Astrocyte (in vitro differentiated cells and primary cell): Measurements from ENCODE around the gene MKNK1. TPM values are rescaled to one million over a fixed set of nuclear protein-coding genes. Genes with fewer than 3 reads are reported as not detected.

Experiments
- DNase-seq: peaks from one replicate; pipeline ENCODE4 v3.0.0-alpha.2; 2010; ENCODE audit warnings: low read depth
- FAIRE-seq: peaks from 2 replicates; lab custom pipeline; 2011; peaks lifted over from hg19 to GRCh38; lab: Jason Lieb, UNC
- H2AFZ ChIP-seq: 2 replicates; pipeline ENCODE4 v1.6.0; 2012; ENCODE audit warnings: low read depth, low read length, inconsistent platforms
- H3K27ac ChIP-seq: 2 replicates; pipeline ENCODE4 v1.5.1; 2011; ENCODE audit warnings: low read depth, low read length, inconsistent platforms
- H3K27me3 ChIP-seq: 2 replicates; pipeline ENCODE4 v1.6.0; 2011; ENCODE audit warnings: low read length, inconsistent platforms; ENCODE audit not compliant: insufficient read depth
- H3K36me3 ChIP-seq: 2 replicates; pipeline ENCODE4 v1.5.1; 2011; ENCODE audit warnings: low read length, inconsistent platforms; ENCODE audit not compliant: insufficient read depth
- H3K4me1 ChIP-seq: 2 replicates; pipeline ENCODE4 v1.5.1; 2011; ENCODE audit warnings: low read length, inconsistent platforms; ENCODE audit not compliant: insufficient read depth
- H3K4me2 ChIP-seq: 2 replicates; pipeline ENCODE4 v1.6.0; 2012; ENCODE audit warnings: low read length, inconsistent platforms
- H3K4me3 ChIP-seq: 2 replicates; pipeline ENCODE4 v1.5.1; 2011; ENCODE audit warnings: low read depth, mild to moderate bottlenecking, low read length, inconsistent platforms; ENCODE audit not compliant: insufficient read depth
- H3K79me2 ChIP-seq: 2 replicates; pipeline ENCODE4 v1.6.0; 2012; ENCODE audit warnings: mild to moderate bottlenecking, low read length, inconsistent platforms; ENCODE audit not compliant: insufficient read depth
- H3K9ac ChIP-seq: 2 replicates; pipeline ENCODE4 v1.6.0; 2012; ENCODE audit warnings: mild to moderate bottlenecking, low read length, inconsistent platforms
- H3K9me3 ChIP-seq: 2 replicates; pipeline ENCODE4 v1.5.1; 2012; ENCODE audit warnings: low read depth, mild to moderate bottlenecking, low read length, inconsistent platforms; ENCODE audit not compliant: insufficient read depth
- H4K20me1 ChIP-seq: 2 replicates; pipeline ENCODE4 v1.6.0; 2012; ENCODE audit warnings: low read length, inconsistent platforms; ENCODE audit not compliant: insufficient read depth
- H3K27ac Mint-ChIP-seq: one replicate; pipeline ENCODE4 v1.8.0; 2021; ENCODE audit warnings: mild to moderate bottlenecking, mixed read lengths; ENCODE audit not compliant: unreplicated experiment
- H3K27me3 Mint-ChIP-seq: one replicate; pipeline ENCODE4 v1.8.0; 2021; ENCODE audit warnings: low read depth, mixed read lengths; ENCODE audit not compliant: unreplicated experiment
- H3K36me3 Mint-ChIP-seq: one replicate; pipeline ENCODE4 v1.8.0; 2021; ENCODE audit warnings: low read depth, mixed read lengths; ENCODE audit not compliant: unreplicated experiment
- H3K4me1 Mint-ChIP-seq: one replicate; pipeline ENCODE4 v1.8.0; 2021; ENCODE audit warnings: low read depth, mixed read lengths; ENCODE audit not compliant: unreplicated experiment
- H3K4me3 Mint-ChIP-seq: one replicate; pipeline ENCODE4 v1.8.0; 2021; ENCODE audit warnings: mild to moderate bottlenecking, moderate library complexity, mixed read lengths; ENCODE audit not compliant: unreplicated experiment
- H3K9me3 Mint-ChIP-seq: one replicate; pipeline ENCODE4 v1.8.0; 2021; ENCODE audit warnings: mild to moderate bottlenecking, mixed read lengths; ENCODE audit not compliant: unreplicated experiment
- EZH2 ChIP-seq: IDR thresholded peaks from 2 replicates; pipeline ENCODE4 v1.6.1; 2012; ENCODE audit warnings: mild to moderate bottlenecking, low read length, inconsistent platforms; ENCODE audit not compliant: insufficient read depth
- total RNA-seq: library from RNA; stranded (reverse); gene quantifications from 2 replicates; pipeline ENCODE4 v1.2.1, GENCODE V29; 2021
- TF ChIP-seq, protein P1 (sequence below): IDR thresholded peaks from 2 replicates; pipeline ENCODE4 v1.5.1; 2011; ENCODE audit warnings: low read depth, mild to moderate bottlenecking, inconsistent platforms, low read length, moderate library complexity; ENCODE audit not compliant: insufficient read depth

MKNK1 gene
- total RNA-seq, 1 donor from 2014 or later, result 26.9 TPM

DNA sequence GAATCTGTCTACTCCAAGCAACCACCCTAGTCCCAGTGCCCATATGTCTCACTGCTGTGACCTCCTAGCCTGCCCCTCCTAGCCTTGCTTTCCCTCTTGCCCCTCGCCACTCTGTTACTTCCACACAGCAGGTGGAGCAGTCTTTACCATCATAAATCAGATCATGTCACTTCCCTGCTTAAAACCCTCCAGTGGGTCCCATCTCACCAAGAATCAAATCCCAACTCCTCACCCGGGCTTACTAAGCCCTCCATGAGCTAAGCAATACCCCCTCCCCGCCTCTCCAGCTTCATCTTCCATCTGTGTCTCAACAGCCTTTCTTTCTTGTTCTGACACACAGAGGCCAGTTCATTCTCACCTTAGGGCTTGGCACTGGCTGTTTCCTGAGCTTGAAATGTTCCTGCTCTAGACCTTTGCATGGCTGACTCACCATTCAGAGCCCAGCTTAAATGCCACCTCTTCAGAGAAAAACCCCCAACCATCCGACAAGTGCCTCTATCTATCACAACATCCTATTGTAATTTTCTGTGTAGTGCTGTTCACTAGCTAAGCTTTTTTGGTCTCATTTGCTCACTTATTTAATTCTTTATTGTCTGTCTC lies 74.9 kb downstream of the MKNK1 start:
- Mint-ChIP-seq H3K36me3 (peaks cover 3% of the 10 kb centered on the region), H3K4me3 (no peak overlapping the region), H3K27me3 (peaks cover 69% of the 10 kb centered on the region), H3K27ac (no peak overlapping the region), H3K4me1 (peaks cover 10% of the 10 kb centered on the region), H3K9me3 (peaks cover 2% of the 10 kb centered on the region)
- H3K9me3 ChIP-seq, result no peaks in the 10 kb centered on the region
- no peaks in the 10 kb centered on the region for H4K20me1 ChIP-seq
- H3K4me2 ChIP-seq, result no peak overlapping the region
- FAIRE-seq (no peak), DNase-seq (no peak)
- H3K9ac ChIP-seq, result no peak overlapping the region
- H3K79me2 ChIP-seq, result no peaks in the 10 kb centered on the region
- peaks cover 42% of the 10 kb centered on the region for H3K27me3 ChIP-seq
- H3K4me3 ChIP-seq, result no peak overlapping the region
- peaks cover 2% of the 10 kb centered on the region for H3K4me1 ChIP-seq
- no peak for TF ChIP-seq EZH2
- TF ChIP-seq, protein P1, sequence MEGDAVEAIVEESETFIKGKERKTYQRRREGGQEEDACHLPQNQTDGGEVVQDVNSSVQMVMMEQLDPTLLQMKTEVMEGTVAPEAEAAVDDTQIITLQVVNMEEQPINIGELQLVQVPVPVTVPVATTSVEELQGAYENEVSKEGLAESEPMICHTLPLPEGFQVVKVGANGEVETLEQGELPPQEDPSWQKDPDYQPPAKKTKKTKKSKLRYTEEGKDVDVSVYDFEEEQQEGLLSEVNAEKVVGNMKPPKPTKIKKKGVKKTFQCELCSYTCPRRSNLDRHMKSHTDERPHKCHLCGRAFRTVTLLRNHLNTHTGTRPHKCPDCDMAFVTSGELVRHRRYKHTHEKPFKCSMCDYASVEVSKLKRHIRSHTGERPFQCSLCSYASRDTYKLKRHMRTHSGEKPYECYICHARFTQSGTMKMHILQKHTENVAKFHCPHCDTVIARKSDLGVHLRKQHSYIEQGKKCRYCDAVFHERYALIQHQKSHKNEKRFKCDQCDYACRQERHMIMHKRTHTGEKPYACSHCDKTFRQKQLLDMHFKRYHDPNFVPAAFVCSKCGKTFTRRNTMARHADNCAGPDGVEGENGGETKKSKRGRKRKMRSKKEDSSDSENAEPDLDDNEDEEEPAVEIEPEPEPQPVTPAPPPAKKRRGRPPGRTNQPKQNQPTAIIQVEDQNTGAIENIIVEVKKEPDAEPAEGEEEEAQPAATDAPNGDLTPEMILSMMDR, result no peak
- H2AFZ ChIP-seq, result no peak overlapping the region
- H3K27ac ChIP-seq, result no peak overlapping the region
- H3K36me3 ChIP-seq, result no peaks in the 10 kb centered on the region

DNA sequence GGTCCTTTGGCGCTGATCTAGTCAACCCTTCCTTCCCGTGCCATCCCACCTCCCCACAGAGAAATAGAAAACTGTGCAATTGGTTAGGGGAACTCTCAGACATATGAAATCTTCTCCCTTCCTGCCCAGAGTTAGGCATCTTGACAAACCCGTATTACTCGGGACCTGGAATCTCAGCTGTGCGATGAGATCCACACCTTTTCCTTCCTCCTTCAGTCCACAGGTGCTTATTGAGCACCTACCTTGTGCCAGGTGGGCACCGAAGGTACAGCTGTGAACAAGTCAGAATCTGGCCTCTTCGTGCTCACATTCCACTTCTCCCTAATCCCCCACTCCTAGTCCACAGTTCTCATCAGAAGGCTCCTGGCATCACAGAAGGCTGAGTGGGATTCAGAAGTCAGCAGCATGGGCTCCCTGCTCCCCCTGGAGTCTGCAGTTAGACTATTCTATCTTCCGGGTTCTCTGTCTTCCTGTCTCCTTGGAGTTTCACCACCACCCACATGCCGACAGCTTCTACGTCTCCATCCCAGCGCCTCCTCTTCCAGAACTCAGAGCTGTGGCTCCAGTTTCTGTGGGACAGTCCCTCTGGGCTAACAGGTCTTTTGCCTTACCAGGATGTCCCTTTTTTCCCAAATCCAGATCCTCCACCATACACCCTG lies 75.6 kb downstream of the MKNK1 start:
- Mint-ChIP-seq H3K4me3 (no peak overlapping the region), H3K27me3 (peaks cover 69% of the 10 kb centered on the region), H3K27ac (no peak overlapping the region), H3K4me1 (peaks cover 10% of the 10 kb centered on the region), H3K36me3 (peaks cover 3% of the 10 kb centered on the region), H3K9me3 (peaks cover 2% of the 10 kb centered on the region)
- H3K9ac ChIP-seq, result no peak overlapping the region
- DNase-seq, result no peak
- FAIRE-seq, result no peak
- peaks cover under 1% of the 10 kb centered on the region for H3K4me1 ChIP-seq
- no peak overlapping the region for H2AFZ ChIP-seq
- H3K4me2 ChIP-seq, result no peak overlapping the region
- no peak overlapping the region for H3K27ac ChIP-seq
- H3K79me2 ChIP-seq, result no peaks in the 10 kb centered on the region
- no peaks in the 10 kb centered on the region for H3K36me3 ChIP-seq
- no peaks in the 10 kb centered on the region for H3K9me3 ChIP-seq
- H3K4me3 ChIP-seq, result no peak overlapping the region
- TF ChIP-seq EZH2, result no peak
- TF ChIP-seq, protein P1, result no peak
- peaks cover 39% of the 10 kb centered on the region for H3K27me3 ChIP-seq
- no peaks in the 10 kb centered on the region for H4K20me1 ChIP-seq
